Karpas-422 (cell line): ENCODE data around the gene VPS26B. TPM values are rescaled to one million over a fixed set of nuclear protein-coding genes. Genes with fewer than 3 reads are reported as not detected.

ENCODE experiments used
- DNase-seq: peaks from one replicate; pipeline ENCODE4 v3.0.0-alpha.2; 2015
- H2AFZ ChIP-seq: fragments of 200-600 bp; sonication (generic); 2 replicates; pipeline ENCODE4 v1.6.1; 2014; ENCODE audit warnings: antibody characterized with exemption, low read length, mixed read lengths
- H3K27ac ChIP-seq: fragments of 200-600 bp; sonication (generic); 2 replicates; pipeline ENCODE4 v1.5.1; 2014; ENCODE audit warnings: mild to moderate bottlenecking, low read length, moderate library complexity
- H3K27me3 ChIP-seq: fragments of 200-600 bp; sonication (generic); 2 replicates; pipeline ENCODE4 v1.6.1; 2014; ENCODE audit warnings: low read length, mixed read lengths
- H3K36me3 ChIP-seq: fragments of 200-600 bp; sonication (generic); 2 replicates; pipeline ENCODE4 v1.6.1; 2014; ENCODE audit warnings: low read length, mixed read lengths; ENCODE audit not compliant: insufficient read depth
- H3K4me1 ChIP-seq: fragments of 200-600 bp; sonication (generic); 2 replicates; pipeline ENCODE4 v1.6.1; 2014; ENCODE audit warnings: mild to moderate bottlenecking, low read length, mixed read lengths
- H3K4me2 ChIP-seq: fragments of 200-600 bp; sonication (generic); 2 replicates; pipeline ENCODE4 v1.6.1; 2014; ENCODE audit warnings: low read length, low read depth, mild to moderate bottlenecking; ENCODE audit not compliant: poor library complexity, severe bottlenecking
- H3K4me3 ChIP-seq: fragments of 200-600 bp; sonication (generic); 2 replicates; pipeline ENCODE4 v1.5.1; 2014; ENCODE audit warnings: mild to moderate bottlenecking, antibody characterized with exemption, low read length, mixed read lengths
- H3K79me2 ChIP-seq: fragments of 200-600 bp; sonication (generic); 2 replicates; pipeline ENCODE4 v1.6.1; 2014; ENCODE audit warnings: mild to moderate bottlenecking, low read length, mixed read lengths
- H3K9ac ChIP-seq: fragments of 200-600 bp; sonication (generic); 2 replicates; pipeline ENCODE4 v1.6.0; 2014; ENCODE audit warnings: low read length
- H3K9me2 ChIP-seq: fragments of 200-600 bp; sonication (generic), shearing (Covaris generic); replicated peaks from 2 replicates; pipeline ENCODE4 v1.6.0; 2014; ENCODE audit warnings: mild to moderate bottlenecking, low read length, moderate library complexity; ENCODE audit not compliant: insufficient read depth
- H3K9me3 ChIP-seq: fragments of 300-700, 200-600 bp; sonication (generic); 2 replicates; pipeline ENCODE4 v1.6.1; 2014; ENCODE audit warnings: low read length, mixed read lengths
- H4K20me1 ChIP-seq: fragments of 200-600 bp; sonication (generic); 2 replicates; pipeline ENCODE4 v1.6.1; 2014; ENCODE audit warnings: mild to moderate bottlenecking, antibody characterized with exemption, low read length, low read depth; ENCODE audit not compliant: insufficient read depth
- total RNA-seq: library from RNA; depleted of rRNA; stranded (reverse); fragments of >200 nt; shearing (Covaris generic); gene quantifications from 2 replicates; pipeline ENCODE4 v1.2.3, GENCODE V29; 2014; ENCODE audit warnings: low replicate concordance

Gene VPS26B
- total RNA-seq, 1 experiment from 2014 or later, result 11.2 TPM

DNA sequence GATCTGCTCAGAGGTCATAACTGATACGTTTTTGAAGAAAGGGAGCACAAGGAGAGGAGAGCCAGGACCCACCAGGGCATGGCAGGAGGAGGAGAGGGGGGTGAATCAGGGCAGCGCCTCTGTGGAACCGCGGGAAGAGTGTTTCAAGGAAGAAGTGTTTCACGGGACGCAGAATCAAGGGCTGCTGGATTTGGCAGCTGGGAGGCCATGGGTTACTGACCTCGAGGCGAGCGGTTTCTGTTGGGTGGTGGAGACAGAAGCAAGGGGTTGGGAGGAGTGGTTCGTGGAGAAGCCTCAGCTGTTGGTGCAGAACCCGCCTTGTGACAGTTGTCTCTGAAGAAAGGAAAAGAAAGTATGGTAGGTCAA, 13.1 kb downstream of the VPS26B start:
- no peak overlapping the region for H2AFZ ChIP-seq
- no peaks in the 10 kb centered on the region for H3K9me3 ChIP-seq
- H3K9ac ChIP-seq, result no peak overlapping the region
- no peaks in the 10 kb centered on the region for H3K9me2 ChIP-seq
- H4K20me1 ChIP-seq, result no peaks in the 10 kb centered on the region
- DNase-seq, result no peak
- H3K4me2 ChIP-seq, result no peak overlapping the region
- no peak overlapping the region for H3K27ac ChIP-seq
- H3K36me3 ChIP-seq, result no peaks in the 10 kb centered on the region
- no peaks in the 10 kb centered on the region for H3K27me3 ChIP-seq
- H3K79me2 ChIP-seq, result no peaks in the 10 kb centered on the region
- H3K4me3 ChIP-seq, result no peak overlapping the region
- H3K4me1 ChIP-seq, result no peaks in the 10 kb centered on the region

DNA sequence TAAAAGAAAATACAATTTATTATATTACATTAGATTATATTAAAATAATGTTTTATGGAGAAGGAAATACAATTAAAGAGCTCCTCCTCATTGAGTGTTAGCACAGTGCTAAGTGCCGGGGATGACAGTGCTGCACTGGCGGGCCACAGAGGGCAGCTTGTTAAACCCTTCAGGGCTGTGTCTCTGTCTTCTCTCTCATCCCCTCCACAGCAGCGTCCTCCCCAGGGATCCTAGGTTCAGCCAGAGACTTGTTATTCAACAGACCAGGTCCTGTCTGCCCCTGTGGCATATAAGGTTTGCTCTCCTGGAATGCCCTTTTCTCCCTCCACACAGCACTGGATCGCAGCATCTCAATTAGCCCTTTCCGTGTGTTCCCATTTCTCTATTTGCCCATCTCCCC, 14.5 kb downstream of the VPS26B start:
- Histone ChIP-seq H3K27ac (no peak overlapping the region), H3K36me3 (no peaks in the 10 kb centered on the region), H3K27me3 (no peaks in the 10 kb centered on the region), H2AFZ (no peak overlapping the region), H3K9me2 (no peaks in the 10 kb centered on the region), H3K4me3 (no peak overlapping the region), H3K79me2 (no peaks in the 10 kb centered on the region), H3K9me3 (no peaks in the 10 kb centered on the region), H3K4me1 (no peaks in the 10 kb centered on the region), H4K20me1 (no peaks in the 10 kb centered on the region), H3K9ac (no peak overlapping the region), H3K4me2 (no peak overlapping the region)
- no peak for DNase-seq

DNA sequence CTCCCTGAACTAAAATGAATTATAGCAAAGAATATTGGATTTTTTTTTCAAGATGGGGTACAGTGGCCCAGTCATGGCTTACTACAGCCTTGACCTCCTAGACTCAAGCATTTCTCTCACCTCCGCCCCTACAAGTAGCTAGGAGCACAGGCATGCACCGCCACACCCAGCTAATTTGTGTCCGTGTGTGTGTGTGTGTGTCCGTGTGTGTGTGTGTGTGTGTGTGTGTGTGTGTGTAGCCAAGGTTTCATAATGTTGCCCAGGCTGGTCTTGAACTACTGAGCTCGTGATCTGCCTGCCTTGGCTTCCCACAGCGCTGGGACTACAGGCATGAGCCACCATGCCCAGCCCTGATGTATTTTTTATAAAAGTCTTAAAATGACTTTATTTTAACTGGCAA, 16.1 kb downstream of the VPS26B start:
- no peak overlapping the region for H2AFZ ChIP-seq
- H3K79me2 ChIP-seq, result no peaks in the 10 kb centered on the region
- no peaks in the 10 kb centered on the region for H3K9me2 ChIP-seq
- H3K4me2 ChIP-seq, result no peak overlapping the region
- no peak overlapping the region for H3K9ac ChIP-seq
- H3K4me1 ChIP-seq, result no peaks in the 10 kb centered on the region
- H3K27ac ChIP-seq, result no peak overlapping the region
- H3K9me3 ChIP-seq, result no peaks in the 10 kb centered on the region
- no peaks in the 10 kb centered on the region for H3K27me3 ChIP-seq
- H3K4me3 ChIP-seq, result no peak overlapping the region
- H3K36me3 ChIP-seq, result no peaks in the 10 kb centered on the region
- no peak for DNase-seq
- H4K20me1 ChIP-seq, result no peaks in the 10 kb centered on the region

DNA sequence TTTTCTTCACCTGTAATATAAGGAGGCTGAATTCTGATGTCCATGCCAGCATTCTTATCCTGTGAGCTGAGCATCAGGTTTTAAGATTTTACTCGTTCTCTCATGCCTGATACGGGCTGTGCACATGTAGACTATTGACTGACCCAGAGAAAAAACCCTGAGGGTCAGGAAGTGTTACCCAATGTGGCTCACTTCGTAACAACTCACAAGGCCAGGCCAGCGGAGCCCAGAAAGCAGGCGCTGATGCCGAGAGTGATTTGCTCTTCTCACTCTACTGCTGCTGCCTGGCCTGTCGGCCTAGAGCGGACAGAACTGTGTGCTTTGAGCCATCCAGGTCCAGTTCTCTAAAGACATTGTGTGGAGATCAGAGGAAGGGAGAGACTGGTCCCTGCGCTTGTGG, 17.9 kb downstream of the VPS26B start:
- DNase-seq, result no peak
- Histone ChIP-seq H3K79me2 (no peaks in the 10 kb centered on the region), H4K20me1 (no peaks in the 10 kb centered on the region), H3K9ac (no peak overlapping the region), H3K4me3 (no peak overlapping the region), H3K36me3 (no peaks in the 10 kb centered on the region), H3K27me3 (no peaks in the 10 kb centered on the region), H3K4me2 (no peak overlapping the region), H3K9me3 (no peaks in the 10 kb centered on the region), H3K9me2 (no peaks in the 10 kb centered on the region), H3K27ac (no peak overlapping the region), H2AFZ (no peak overlapping the region), H3K4me1 (no peaks in the 10 kb centered on the region)

DNA sequence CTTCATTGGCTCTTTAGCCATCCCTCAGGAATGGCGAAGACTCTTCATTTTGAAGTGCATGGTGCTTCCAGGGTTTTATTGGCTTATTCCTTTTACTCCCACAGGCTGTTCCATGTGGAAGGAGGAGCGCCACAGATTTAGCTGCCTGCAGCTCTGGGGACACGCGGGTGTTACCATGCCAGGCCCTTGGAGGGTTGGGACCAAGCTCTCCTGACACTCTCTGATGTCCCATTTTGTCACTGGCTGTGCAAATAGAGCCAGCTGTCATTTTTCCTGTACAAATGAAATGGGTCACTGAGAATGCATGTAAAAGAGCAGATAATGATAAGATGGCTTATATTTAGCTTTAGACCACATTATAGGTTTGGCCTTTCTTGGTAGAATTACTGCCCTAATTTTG, 19.4 kb downstream of the VPS26B start:
- H3K9ac ChIP-seq, result no peak overlapping the region
- no peak overlapping the region for H3K4me2 ChIP-seq
- no peak overlapping the region for H2AFZ ChIP-seq
- H4K20me1 ChIP-seq, result no peaks in the 10 kb centered on the region
- no peak overlapping the region for H3K4me3 ChIP-seq
- no peak overlapping the region for H3K27ac ChIP-seq
- H3K79me2 ChIP-seq, result no peaks in the 10 kb centered on the region
- no peaks in the 10 kb centered on the region for H3K27me3 ChIP-seq
- H3K9me2 ChIP-seq, result no peaks in the 10 kb centered on the region
- no peaks in the 10 kb centered on the region for H3K9me3 ChIP-seq
- H3K36me3 ChIP-seq, result no peaks in the 10 kb centered on the region
- no peak for DNase-seq
- H3K4me1 ChIP-seq, result no peaks in the 10 kb centered on the region

DNA sequence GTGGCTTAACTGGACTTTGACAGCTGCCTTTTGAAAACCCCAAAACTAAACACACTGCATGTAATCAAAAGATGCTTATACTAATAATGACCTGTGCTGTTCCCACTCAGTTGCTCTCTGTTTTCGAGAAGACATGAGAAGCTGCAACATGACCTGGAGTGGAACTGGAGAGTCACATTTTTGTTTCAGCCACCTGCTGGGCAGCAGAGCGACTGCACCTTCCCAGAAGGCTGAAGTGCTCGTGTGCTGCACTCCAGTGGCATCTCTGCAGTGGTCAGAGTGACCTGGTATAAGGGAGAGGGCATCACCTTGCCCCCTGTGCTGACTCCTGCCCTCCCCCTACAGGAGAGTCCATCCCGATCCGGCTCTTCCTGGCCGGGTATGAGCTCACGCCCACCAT, 20.1 kb downstream of the VPS26B start:
- Histone ChIP-seq H3K27ac (no peak overlapping the region), H2AFZ (no peak overlapping the region), H4K20me1 (no peaks in the 10 kb centered on the region), H3K9me3 (no peaks in the 10 kb centered on the region), H3K4me1 (no peaks in the 10 kb centered on the region), H3K27me3 (no peaks in the 10 kb centered on the region), H3K79me2 (no peaks in the 10 kb centered on the region), H3K36me3 (no peaks in the 10 kb centered on the region), H3K9ac (no peak overlapping the region), H3K9me2 (no peaks in the 10 kb centered on the region), H3K4me3 (no peak overlapping the region), H3K4me2 (no peak overlapping the region)
- peak; percentile 67 for DNase-seq

DNA sequence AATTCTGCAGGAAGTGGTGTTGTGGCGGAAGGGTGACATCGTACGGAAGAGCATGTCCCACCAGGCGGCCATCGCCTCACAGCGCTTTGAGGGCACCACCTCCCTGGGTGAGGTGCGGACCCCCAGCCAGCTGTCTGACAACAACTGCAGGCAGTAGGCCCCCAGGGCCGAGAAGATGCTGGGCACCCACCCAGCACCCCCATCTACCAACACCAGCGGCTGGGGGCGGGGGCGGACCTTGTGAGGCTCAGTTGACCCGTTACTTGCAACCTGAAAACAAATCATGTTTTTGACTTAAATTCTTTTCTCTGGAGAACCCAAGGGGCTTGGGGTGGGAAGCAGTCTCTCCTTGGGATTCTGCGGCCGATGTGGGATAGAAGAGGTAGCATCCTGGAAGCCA, 21.0 kb downstream of the VPS26B start:
- Histone ChIP-seq H3K4me1 (no peaks in the 10 kb centered on the region), H4K20me1 (no peaks in the 10 kb centered on the region), H3K4me3 (no peak overlapping the region), H3K9me2 (no peaks in the 10 kb centered on the region), H3K27me3 (no peaks in the 10 kb centered on the region), H3K79me2 (no peaks in the 10 kb centered on the region), H3K36me3 (no peaks in the 10 kb centered on the region), H3K4me2 (no peak overlapping the region), H2AFZ (no peak overlapping the region), H3K9me3 (no peaks in the 10 kb centered on the region), H3K9ac (no peak overlapping the region), H3K27ac (no peak overlapping the region)
- no peak for DNase-seq

DNA sequence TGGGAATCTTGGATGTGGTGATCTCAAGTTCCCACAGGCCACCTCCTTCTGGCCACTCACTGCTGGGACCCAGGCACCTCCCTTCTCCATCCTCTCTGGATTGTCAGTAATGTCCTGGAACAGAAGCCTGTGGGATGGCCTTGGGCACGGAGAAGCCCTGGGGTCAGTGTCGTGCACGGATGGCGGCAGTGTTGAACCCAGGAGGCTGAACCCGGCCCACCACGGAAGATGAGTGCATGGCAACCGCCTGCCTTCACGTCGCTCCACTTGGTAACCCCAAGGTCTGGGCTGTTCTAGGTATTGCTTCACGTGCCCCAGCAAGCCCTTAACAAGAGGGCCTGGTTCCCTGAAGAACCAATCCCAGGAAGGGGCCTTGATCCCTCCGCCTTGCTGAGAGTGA, 21.6 kb downstream of the VPS26B start:
- H3K4me1 ChIP-seq, result no peaks in the 10 kb centered on the region
- DNase-seq, result no peak
- H3K9me3 ChIP-seq, result no peaks in the 10 kb centered on the region
- no peaks in the 10 kb centered on the region for H3K79me2 ChIP-seq
- H2AFZ ChIP-seq, result no peak overlapping the region
- H4K20me1 ChIP-seq, result no peaks in the 10 kb centered on the region
- no peak overlapping the region for H3K4me2 ChIP-seq
- no peaks in the 10 kb centered on the region for H3K9me2 ChIP-seq
- H3K27ac ChIP-seq, result no peak overlapping the region
- H3K27me3 ChIP-seq, result no peaks in the 10 kb centered on the region
- no peak overlapping the region for H3K4me3 ChIP-seq
- no peak overlapping the region for H3K9ac ChIP-seq
- H3K36me3 ChIP-seq, result no peaks in the 10 kb centered on the region

DNA sequence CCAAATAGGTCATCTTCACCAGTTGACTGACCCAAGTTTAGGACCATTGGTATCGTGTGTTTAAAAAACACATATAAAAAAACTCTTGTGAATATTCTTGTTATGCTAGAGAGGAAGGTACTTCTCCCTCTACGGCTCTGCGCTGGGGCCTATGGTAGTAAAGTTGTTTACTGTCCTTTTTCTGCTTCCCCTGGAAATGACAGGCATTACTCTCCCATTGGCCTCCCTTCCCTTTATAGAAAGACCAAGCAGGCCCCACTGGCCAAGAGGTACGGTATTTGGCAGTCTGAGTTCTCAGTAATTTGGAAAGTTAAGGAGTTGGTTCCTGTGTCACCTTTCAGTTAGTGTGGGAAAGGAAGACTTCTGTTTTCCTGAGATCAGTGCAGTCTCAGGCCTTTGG, 22.2 kb downstream of the VPS26B start:
- Histone ChIP-seq H3K36me3 (no peaks in the 10 kb centered on the region), H3K4me1 (peaks cover 3% of the 10 kb centered on the region), H3K9me2 (no peaks in the 10 kb centered on the region), H4K20me1 (no peaks in the 10 kb centered on the region), H3K79me2 (no peaks in the 10 kb centered on the region), H3K9ac (no peak overlapping the region), H3K27ac (no peak overlapping the region), H3K9me3 (no peaks in the 10 kb centered on the region), H2AFZ (no peak overlapping the region), H3K4me2 (no peak overlapping the region), H3K27me3 (no peaks in the 10 kb centered on the region), H3K4me3 (no peak overlapping the region)
- DNase-seq, result no peak
